Kidney tubule cell (primary cell): Measurements from ENCODE around the gene AP1AR.

Experiments
- DNase-seq: peaks from one replicate; pipeline ENCODE4 v3.0.0-alpha.2; 2018; ENCODE audit warnings: low spot score

Gene AP1AR

DNA sequence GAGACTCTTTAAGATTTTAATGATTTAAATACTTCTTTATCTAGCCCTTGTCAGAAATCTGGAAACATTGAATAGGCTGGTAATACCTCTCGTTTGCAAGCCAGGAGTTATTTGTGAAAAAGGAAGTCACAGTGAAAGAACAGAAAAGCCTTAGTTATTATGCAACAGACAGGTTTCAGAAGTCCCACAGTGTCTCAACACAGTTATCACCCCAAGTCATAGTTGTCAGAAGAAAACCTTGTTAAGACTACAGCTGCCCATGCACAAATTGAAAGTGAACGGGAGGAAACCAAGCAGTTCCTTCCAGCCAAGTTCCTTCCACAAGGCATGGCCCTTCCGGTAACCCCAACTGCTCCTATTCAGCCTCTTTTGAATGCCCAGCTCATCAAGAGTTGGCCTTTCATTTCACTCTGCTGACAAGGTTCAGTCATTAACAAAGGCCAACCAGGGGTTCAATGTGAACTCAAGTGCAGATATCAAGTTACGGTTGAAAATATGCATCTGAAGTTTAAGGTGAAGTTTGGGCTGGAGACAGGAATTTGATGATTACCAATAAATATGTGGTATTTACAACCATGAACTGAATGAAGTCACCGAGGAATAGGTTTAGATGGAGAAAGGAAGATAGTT is 81.1 kb downstream of the AP1AR start:
- no peak for DNase-seq

DNA sequence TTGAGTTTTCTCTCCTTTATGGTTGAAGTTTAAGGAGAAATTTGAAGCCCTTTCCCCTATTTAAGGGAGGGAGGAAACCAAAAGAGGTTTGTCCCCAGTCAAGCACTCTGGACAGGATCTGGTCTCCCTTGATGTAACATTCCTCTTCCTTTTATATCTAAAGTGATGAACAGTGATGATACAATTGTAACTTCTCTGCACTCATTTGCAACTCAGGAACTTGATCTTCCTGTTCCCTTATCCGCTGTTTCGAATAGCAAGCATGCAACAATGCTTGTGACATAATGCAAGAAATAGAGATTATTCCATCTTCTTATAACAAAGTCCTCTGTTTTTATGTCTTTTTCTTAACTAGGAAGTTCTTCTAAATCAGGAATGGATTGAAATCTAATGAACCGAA is 83.9 kb downstream of the AP1AR start:
- DNase-seq = no peak

DNA sequence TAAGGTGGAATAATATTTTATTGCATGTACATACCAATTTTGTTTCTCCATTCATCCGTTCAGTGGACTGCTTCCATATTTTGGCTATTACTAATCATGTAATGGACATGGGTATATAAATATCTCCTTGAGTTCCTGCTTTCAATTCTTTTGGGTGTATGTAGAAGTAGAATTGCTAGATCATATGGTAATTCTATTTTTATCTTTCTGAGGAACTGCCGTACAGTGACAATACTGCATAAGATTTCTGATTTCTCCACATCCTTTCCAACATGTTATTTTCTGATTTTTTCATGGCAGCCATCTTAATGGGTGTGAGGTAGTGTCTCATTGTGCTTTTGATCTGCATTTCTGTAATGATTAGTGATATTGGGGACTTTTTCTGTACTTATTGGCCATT is 84.8 kb downstream of the AP1AR start:
- no peak for DNase-seq

DNA sequence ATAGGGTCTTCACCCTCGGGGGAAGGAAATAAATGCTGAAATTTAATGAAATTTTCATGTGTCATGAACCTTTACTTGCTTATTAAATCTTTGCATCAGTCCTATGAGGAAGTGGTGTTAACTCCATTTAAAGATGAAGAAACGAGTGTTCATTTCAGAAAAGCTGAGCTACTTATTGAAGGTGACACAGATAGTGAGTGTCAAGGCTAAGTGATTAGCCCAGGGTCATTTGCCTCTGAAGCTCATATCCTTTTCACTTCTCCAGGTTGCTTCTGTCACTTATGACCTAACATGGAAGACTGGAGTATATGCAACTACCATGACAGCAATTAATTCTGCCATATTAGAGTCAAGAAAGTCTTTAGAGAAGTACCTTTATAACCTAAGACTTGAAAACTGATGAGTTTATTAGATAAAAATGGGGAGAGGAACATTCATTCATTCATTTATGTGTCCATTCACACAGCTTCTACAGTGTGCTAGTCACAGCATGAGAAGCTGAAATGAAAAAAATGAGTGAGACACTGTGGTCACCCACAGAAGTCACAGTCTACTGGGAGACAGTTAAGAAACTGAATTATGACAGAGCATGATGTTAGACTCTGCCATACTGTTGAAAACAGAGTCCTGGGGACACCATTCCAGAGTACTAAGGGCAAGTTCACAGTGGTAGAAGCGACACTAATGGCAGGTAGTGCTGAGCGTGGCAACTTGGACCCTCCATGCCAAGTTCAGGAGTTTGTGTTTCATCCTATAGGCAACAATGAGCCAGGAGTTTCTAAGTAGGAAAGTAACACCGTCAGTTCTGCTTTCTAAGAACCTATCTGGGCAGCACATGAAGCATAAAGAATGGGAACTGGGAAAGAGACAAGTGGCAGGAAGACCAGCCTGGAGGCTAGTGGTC is 86.9 kb downstream of the AP1AR start:
- no peak for DNase-seq
